Activated T-cell treated with anti-CD3 and anti-CD28 coated beads, Interleukin-2, amount 50 U/mL, for 24 hours (primary cell): ENCODE data around the gene EMD.
A peak's percentile ranks its signal among the peaks of the same experiment; 100 is the strongest.

Experiments
- DNase-seq: peaks from one replicate; pipeline ENCODE4 v3.0.0-alpha.2; 2020
- H3K27ac Mint-ChIP-seq: 2 replicates; pipeline ENCODE4 v1.8.0; 2020; ENCODE audit warnings: mild to moderate bottlenecking, mixed read lengths
- H3K27me3 Mint-ChIP-seq: 2 replicates; pipeline ENCODE4 v1.8.0; 2020; ENCODE audit warnings: mixed read lengths
- H3K36me3 Mint-ChIP-seq: 2 replicates; pipeline ENCODE4 v1.8.0; 2020; ENCODE audit warnings: low read depth, mixed read lengths
- H3K4me1 Mint-ChIP-seq: 2 replicates; pipeline ENCODE4 v1.8.0; 2020; ENCODE audit warnings: low read depth, mixed read lengths
- H3K4me3 Mint-ChIP-seq: 2 replicates; pipeline ENCODE4 v1.8.0; 2020; ENCODE audit warnings: mild to moderate bottlenecking, moderate library complexity, mixed read lengths
- H3K9me3 Mint-ChIP-seq: 2 replicates; pipeline ENCODE4 v1.8.0; 2020; ENCODE audit warnings: mixed read lengths

Gene EMD

GRCh38 chrX:154428176-154429171 lies 49.4 kb downstream of the EMD start, which contains the start of gene ATP6AP1:
ATP6AP1 (plus strand) TSS chrX:154428677; CDS start chrX:154428693, 16 bp downstream.
- peaks cover 11% of the 10 kb centered on the region for H3K27me3 Mint-ChIP-seq
- peaks cover 19% of the 10 kb centered on the region for H3K36me3 Mint-ChIP-seq
- peak within 1 kb of the TSS; percentile 79 for H3K4me3 Mint-ChIP-seq
- peak within 1 kb of the TSS; percentile 77 for H3K27ac Mint-ChIP-seq
- H3K4me1 Mint-ChIP-seq, result peaks cover 24% of the 10 kb centered on the region
- no peaks in the 10 kb centered on the region for H3K9me3 Mint-ChIP-seq
- DNase-seq, result peak; percentile 88

- no peak for DNase-seq
- Mint-ChIP-seq H3K36me3 (peaks cover 28% of the 10 kb centered on the region), H3K4me3 (peak overlapping the region; percentile 79), H3K27me3 (peaks cover 14% of the 10 kb centered on the region), H3K9me3 (no peaks in the 10 kb centered on the region), H3K4me1 (peaks cover 24% of the 10 kb centered on the region), H3K27ac (peak overlapping the region; percentile 66)
Observed at GRCh38 chrX:154429711-154430110, 50.6 kb downstream of the EMD start.

GRCh38 chrX:154430479-154430878 lies 51.4 kb downstream of the EMD start:
- H3K27me3 Mint-ChIP-seq, result peaks cover 14% of the 10 kb centered on the region
- no peak overlapping the region for H3K4me3 Mint-ChIP-seq
- DNase-seq, result no peak
- H3K4me1 Mint-ChIP-seq, result peaks cover 24% of the 10 kb centered on the region
- no peaks in the 10 kb centered on the region for H3K9me3 Mint-ChIP-seq
- peak overlapping the region; percentile 51 for H3K27ac Mint-ChIP-seq
- peaks cover 35% of the 10 kb centered on the region for H3K36me3 Mint-ChIP-seq

GRCh38 chrX:154430916-154431315 lies 51.8 kb downstream of the EMD start:
- Mint-ChIP-seq H3K27ac (peak overlapping the region; percentile 23), H3K4me1 (peaks cover 25% of the 10 kb centered on the region)
- DNase-seq, result no peak

More at GRCh38 chrX:154430916-154431315, 51.8 kb downstream of the EMD start:
- Mint-ChIP-seq H3K36me3 (peaks cover 39% of the 10 kb centered on the region), H3K27me3 (peaks cover 14% of the 10 kb centered on the region), H3K4me3 (no peak overlapping the region), H3K9me3 (no peaks in the 10 kb centered on the region)
